Fibroblast of villous mesenchyme (primary cell): ENCODE measurements around the gene GPX8. TPM values are rescaled to one million over a fixed set of nuclear protein-coding genes. Genes with fewer than 3 reads are reported as not detected.

Experiments
- DNase-seq: peaks from one replicate; pipeline ENCODE4 v3.0.0-alpha.2; 2010; ENCODE audit warnings: low read depth
- H3K4me3 ChIP-seq: 2 replicates; pipeline ENCODE4 v1.5.1; 2011; ENCODE audit warnings: low read depth, mild to moderate bottlenecking, low read length
- CTCF ChIP-seq: IDR thresholded peaks from 2 replicates; pipeline ENCODE4 v1.5.1; 2012; ENCODE audit warnings: low read depth, mild to moderate bottlenecking, low read length; ENCODE audit not compliant: insufficient read depth
- total RNA-seq: library from RNA; depleted of rRNA; stranded (reverse); fragments of >200 nt; gene quantifications from 2 replicates; pipeline ENCODE4 v1.2.3, GENCODE V29; 2012

The GPX8 gene
- total RNA-seq, 1 donor: 182 TPM

- peak overlapping the region; percentile 64 for H3K4me3 ChIP-seq
- TF ChIP-seq CTCF: peak; percentile 79
- DNase-seq: peak; percentile 84
Observed at GRCh38 chr5:55172051-55172899, 12.3 kb downstream of the GPX8 start.

GRCh38 chr5:55172937-55173686, 13.1 kb downstream of the GPX8 start, which contains the start of gene CDC20B:
Gene CDC20B, minus strand, starts transcription at chr5:55173177. Its CDS starts 177 bp downstream, at chr5:55173000.
- no peak for TF ChIP-seq CTCF
- H3K4me3 ChIP-seq: peak within 1 kb of the TSS; percentile 64
- peak; percentile 76 for DNase-seq

DNA sequence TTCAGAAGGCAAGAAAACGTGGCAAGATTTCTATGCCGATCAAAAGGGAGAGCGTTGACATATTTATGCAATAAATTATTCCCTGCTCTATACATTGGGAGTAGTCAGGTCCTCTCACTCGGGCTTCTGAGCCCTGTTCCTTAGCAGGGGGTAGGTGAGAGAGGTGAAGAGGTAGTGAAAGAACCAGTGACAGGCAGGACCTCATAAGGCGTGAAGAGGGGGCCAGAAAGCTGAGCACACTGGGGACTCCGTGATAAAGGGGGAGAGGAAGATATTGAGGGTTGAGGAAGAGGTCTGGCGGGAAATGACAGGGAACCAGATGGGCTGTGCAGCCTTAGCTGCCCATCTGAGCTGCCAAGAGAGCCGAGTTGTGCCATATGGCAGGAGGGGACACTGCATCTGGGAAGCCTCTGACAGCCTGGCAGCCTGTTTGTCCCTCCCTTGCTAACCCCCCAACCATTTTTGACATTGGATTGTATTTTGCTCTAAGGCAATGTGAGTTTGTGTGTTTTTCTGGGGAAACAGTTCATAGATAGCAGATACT, 13.8 kb downstream of the GPX8 start:
- no peak for DNase-seq
- H3K4me3 ChIP-seq: peak overlapping the region; percentile 58
- TF ChIP-seq CTCF: no peak

DNA sequence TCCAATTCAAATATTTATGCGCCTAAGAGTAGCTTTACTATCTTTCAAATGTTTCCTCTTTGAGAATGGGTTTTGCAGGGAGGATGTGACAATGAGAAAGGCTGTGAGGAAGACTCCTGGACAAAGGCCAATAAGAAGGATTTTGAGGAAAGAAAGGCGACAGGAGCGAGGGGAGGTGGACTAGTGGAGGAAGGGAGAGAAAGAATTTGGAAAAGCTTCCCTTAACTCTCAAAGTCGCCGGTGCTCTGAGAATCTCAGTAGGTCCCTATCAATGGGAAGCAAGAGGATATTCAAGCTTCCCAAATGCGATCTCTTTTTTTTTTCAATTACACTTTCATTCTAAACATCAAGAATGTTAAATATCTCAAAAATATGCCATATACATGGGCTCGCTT, 15.8 kb downstream of the GPX8 start:
- peak overlapping the region; percentile 40 for H3K4me3 ChIP-seq
- TF ChIP-seq CTCF: no peak
- DNase-seq: no peak

DNA sequence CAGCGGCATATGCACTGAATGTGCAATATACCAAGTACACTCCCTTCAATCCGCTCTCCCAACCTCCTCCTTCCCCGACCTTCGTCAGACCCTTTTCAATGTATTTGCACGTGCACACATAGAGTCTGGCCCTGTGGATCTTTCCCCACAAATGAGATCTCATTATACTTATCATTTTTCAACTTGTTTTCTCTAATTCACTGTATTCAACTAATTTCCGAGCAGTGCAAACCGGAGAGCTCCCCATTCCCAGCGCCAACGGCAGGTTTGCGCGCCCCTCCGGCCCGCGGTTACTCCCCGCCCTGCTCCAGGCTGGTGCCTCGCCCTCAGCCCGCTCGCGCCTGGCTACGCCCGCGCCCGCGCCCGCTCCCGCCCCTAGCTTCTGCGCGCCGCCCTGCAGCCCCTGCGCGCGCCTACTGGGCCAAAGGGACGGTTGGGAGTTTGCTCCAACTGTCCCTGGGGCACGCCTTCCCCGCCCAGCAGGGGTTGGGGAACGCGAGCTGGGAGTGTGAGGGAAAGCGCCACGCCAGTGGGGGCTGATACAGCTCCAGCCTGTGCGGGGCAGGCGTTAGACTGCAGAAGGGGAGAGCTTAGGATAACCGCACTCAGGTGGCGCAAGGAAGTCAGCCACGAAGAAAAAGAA, 16.3 kb downstream of the GPX8 start:
- DNase-seq: peak; percentile 24
- H3K4me3 ChIP-seq: peak overlapping the region; percentile 40
- no peak for TF ChIP-seq CTCF

DNA sequence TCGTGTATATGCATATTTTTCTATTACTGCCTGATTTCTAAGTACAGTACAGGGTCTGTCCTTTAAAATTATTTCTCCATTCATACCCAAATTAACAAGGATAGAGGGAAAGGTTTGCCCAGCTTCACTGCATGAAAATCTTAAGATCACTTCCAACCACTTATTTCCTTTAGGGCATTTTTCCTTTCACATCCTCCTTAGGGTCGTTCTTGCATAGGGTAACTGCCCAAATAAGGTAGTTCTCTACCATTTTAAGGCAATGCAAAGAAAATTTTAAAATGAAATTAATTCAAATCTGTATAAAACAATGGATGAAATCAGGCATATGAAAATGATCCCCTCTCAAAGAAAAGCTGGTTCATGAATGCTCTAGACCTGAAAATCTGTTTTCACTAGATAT, 17.1 kb downstream of the GPX8 start:
- DNase-seq: no peak
- no peak for TF ChIP-seq CTCF
- no peak overlapping the region for H3K4me3 ChIP-seq
